Activated T-cell treated with anti-CD3 and anti-CD28 coated beads for 1 hour (primary cell): ENCODE measurements around the gene MSMB.

ENCODE experiments used
- DNase-seq: peaks from one replicate; pipeline ENCODE4 v3.0.0-alpha.2; 2020; ENCODE audit warnings: low read depth

MSMB gene

DNA sequence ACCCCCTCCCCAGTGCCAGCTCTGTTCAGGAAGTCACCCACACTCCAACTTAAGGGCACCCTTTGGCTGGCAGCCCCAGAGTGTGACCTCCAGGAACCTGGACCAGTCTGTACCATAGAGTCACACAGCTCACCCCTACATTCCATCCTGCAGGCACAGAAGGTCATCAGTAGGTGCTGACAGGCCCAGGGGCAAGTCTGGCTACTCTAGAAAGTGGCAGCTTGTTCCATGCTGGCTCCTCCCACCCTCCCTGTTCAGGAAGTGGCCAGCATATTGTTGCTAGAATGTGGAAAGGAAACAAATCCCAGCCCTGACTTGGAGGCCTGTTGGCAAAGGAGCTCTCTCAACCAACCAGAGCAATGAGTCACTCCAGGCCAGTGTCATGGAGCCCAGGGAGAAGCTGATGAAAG, 12.5 kb downstream of the MSMB start:
- DNase-seq: no peak

DNA sequence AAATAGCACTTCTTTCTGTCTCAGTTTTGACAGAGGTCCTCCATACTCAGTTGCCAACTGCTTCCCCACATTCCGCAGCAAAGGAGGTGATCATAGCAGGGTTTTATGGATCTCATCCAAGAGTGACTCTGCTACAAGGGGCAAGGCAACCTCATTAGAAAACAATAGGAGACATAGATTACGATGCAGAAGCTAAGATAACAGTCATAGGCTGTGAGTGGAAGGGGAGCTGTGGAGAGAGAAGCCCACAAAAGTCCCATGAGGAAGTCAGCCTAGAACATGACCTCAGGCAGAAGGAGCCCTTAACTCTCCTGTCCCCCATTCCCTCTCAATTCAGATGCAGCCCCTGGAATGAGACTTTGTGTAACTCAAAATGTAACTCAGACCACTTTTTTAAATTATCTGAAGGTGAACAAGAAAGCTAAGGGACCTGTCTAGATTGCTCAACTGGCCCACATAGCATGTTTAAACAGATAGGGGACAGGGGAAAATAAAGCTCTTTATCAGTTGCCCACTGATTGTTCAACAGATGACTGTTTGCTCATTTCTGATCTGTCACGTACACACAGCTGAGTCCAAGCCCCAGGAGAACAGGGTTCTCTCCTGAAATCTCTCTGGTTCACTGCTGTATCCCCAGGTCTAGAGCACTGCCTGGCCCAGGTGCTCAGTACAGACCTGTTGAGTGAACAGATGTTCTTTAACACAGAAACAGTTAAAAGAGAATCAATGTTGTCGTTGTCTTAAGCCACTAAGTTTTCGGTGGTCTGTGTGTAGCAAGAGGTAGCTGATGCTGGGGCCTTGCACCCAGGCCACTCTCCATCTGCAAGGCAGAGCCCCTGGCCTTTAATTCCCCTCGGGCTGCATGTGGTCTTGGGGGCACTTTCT, 14.2 kb downstream of the MSMB start:
- DNase-seq: no peak

DNA sequence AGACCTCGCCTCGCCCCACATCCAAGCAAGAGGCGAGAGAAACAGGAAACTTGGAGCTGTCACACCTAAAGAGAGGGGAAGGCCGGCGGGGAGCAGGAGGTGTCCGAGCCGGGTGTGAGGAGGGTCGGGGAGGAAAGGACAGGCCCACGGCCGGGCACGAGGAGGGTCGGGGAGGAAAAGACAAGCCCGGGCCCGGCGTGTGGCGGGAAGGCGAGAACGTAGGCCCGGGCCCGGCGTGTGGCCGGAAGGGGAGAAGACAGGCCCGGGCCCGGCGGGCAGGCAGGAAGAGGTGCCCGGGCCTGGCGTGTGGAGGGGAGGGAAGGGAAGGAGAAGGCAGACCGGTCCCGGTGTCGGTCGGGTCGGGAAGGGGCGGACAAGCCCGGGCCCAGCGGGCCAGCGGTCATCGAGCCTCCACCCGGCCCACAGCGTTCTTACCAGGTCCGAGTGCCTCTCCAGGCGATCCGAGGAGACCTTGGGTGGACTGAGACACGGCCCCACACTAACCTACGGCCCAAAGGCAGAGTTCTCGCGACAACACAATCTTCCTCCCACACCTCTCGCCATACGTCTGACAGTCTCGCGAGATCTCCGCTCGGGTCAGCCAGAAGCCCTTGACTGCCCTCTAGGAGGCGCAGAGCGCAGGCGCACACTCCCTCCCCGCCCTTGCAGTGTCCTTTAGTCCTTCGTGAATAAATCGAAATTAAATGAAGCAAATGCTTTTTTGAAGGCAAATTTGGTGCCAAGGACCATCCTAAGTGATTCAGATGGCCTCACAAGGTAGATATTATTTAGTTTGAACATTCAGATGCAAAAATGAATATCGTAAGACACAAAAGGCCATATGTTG, 15.8 kb downstream of the MSMB start, which contains the start of gene NCOA4:
Gene NCOA4, minus strand, starts transcription at position 533 of the 847 bp plus-strand sequence. CDS start 13,943 bp downstream, outside the sequence.
- peak; percentile 94 for DNase-seq

DNA sequence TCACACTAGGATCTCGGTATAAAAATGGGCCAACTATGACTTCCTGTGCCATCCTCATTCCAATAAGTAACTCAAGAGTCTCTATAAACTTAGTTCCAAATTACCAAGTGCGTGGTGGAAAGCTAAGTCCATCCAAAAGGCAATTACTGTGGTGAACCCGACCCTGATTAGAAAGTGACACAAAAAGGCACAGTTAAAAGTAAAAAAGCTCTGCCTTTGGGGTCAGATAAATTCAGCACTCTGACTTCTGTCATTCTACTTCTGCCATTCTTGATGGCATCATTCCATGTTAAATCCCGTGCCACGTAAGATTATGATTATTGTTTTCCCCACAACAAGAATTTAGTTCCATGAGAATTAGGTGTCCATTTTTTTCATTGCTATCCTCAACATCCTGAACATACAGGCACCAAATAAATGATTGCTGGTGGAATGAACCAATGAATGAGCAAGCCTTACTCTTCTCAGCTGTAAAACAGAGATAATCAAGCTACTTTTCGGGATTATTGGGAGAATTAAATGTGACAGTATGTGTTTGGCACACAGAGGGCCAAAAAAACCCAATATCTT, 16.5 kb downstream of the MSMB start:
- DNase-seq: no peak

DNA sequence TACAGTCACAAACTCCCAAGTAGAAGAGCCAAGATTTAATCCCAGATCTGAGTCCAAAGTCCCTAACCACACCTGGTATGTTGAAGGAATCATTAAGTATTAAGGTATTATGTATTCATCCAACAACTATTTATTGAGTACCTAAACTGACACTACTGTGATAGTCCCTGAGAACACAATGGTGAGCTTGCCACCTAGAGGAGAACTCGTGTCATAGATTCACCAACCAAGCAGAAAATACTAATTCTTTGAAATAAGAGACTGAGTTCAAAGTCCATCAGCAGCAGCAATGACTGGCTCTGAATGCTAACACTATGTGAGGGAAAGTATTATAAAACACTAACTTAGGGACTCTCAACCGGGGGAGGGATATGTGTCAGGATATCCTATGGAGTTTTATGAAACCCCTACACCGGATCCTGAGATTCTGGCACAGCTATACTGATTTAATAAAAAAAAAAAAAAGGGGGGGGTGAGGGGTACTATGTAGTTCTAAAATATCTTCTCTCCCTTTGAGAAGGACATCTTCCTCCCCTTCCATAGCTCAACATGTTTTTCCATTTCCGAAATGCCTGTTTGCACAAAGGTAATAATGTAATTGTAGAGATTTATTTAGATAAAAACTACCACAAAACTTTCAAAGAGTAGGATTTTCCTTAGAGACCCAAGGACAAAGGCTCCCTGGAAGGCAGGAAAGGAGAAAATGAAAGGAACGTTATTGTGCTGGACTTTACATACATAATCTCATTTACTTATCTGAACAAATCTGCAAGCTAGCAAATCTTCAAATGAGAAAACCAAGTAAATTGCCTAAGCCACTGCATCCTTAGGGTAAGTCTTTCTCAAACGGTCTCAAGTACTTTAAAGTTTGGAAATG, 17.2 kb downstream of the MSMB start:
- no peak for DNase-seq

DNA sequence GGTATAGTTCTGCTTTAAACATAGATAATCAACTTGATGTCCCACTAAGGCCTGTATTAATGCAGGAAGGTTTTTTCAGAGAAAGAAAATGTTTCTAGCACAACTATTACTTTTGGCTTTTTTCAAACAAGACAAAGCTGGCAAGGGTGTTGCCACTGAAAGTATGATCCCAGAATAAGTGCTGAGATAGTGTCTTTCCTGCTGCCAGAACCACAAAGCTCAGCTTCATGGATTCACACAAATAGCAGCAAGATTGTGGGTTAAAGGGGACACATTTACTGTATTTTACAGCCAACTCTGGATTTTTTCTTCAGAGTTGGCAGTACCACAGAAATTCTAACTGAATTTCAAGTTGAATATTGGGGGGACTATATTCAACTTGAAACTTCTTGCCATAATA, 20.0 kb downstream of the MSMB start:
- DNase-seq: no peak

DNA sequence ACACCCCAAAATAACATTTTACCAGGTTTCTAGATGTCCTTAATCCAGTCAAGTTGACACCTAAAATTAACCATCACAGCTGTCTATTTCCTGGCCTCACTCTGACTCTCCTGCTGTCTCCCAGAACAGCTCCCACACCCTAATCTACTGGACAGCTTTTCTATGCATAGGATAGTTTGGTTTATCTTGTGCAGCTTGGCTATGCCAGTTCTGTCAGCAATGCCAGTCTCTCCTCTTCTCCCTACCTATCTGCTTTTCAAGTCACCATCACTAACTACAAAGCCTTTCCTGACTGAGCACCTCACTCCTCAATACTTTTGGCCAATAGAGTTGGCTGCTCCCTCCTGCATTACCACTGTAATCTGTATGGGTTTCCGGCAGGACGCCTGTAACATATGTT, 20.7 kb downstream of the MSMB start:
- no peak for DNase-seq

DNA sequence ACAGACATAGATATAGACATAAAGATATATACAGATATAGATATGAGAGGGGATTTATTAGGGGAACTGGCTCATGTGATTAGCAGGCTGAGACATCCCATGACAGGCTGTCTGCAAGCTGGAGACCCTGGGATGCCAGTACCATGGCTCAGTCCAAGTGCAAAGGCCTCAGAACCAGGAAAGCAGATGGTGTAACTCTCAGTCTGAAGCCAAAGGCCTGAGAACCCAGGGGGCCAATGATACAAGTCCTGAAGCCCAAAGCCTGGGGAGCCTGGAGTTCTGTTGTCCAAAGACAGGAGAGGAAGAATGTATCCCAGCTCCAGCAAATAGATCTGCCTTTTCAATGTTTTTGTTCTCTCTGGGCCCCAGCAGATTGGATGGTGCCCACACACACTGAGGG, 21.1 kb downstream of the MSMB start:
- DNase-seq: no peak

DNA sequence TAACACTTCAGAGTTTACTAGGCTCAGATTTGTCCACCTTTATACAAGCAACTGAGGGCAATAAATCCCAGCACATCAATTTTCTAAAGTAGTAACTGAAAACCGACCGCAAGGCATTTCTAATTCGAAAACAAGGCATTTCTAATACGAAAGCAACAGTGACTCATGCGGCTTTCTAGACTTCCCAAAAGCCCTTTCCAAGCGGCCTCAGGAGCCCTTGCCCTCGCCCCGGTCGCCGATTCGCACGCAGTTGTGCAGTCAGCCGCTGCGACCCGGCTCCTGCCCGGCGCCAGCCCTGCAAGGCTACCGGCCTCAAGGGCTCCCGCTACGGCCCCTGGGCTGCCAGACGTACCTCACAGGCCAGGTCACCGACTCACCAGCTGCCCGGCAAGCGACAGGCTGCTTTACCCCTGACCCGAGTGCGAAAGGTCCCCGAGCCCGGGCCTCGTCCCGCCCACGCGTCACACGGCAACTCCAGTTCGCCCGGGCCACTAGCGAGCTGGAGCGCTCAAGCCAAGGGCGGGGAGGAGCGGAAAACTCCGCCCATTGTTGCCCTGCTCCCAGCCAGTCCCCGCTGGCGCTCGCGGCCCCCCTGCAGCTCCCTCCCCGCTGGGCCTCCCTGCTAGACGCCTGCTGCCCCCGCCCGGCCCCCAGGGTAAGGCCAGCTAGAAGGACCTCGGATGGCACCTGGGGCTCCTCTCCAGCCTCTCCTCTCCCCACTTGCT, 22.9 kb downstream of the MSMB start:
- peak; percentile 64 for DNase-seq

DNA sequence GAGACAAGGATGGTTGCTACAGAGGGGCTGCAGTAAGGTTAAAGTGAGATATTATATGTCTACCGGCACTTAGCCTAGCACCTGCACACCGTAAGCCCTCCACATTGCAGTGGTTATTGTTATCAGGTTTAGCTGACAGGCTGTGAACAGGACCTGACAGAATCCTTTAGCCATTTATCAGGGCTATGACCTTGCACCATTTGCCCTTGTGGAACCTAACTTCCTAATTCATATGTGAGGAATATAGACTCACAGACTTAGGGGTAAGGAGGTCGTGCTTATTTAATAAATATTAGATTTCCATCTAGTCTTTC, 25.8 kb downstream of the MSMB start:
- no peak for DNase-seq

DNA sequence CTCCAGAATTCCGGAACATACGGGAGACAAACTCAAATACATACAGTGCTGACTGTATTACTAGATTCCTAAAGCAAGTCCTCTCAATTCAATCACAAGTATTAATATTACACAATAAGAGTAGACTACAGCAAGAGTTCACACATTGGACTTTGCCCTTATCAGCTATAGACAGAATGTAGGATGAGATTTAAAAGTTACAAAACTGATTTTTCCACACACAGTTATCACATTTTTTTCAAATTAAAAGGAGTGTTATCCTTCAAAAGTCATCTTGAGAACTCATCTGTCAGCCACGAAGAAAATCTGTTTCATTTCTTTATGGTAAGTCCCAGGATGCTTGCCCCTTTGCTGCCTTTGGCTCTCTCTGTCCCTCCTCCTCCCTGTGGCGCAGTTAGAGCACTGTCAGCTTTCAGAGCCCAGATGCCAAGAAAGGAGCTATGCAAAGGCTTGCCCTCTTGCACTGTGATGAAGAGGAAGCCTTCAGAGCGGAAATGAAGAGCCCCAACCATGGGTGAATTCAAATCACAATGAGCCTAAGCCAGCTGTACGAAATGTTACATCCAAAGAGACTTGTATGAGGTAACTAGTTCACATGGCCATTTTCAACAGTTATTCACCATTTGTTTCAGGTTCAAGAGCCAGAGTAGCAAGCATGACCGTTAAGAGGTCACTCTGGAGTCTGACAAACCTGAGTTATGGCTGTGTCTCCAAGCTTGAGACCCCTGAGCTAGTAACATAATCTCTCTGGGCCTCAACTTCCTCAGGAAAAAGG, 26.3 kb downstream of the MSMB start:
- no peak for DNase-seq

DNA sequence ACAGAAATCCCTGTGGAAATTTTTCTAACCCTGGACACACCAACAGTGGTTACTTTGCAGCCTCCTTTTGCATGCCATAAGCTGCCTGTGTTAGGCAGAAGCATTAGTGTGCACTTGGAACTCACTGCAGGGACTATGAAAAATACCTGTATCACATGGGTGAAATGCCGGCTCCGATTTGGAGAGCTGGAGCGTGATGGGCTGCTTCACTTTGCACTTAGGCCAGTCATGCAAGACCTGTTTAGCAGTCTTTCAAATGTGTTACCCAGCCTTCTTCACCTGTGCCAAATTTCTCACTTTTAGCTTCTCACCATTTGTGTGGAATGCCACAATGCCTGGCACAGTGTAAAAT, 26.9 kb downstream of the MSMB start:
- DNase-seq: no peak

DNA sequence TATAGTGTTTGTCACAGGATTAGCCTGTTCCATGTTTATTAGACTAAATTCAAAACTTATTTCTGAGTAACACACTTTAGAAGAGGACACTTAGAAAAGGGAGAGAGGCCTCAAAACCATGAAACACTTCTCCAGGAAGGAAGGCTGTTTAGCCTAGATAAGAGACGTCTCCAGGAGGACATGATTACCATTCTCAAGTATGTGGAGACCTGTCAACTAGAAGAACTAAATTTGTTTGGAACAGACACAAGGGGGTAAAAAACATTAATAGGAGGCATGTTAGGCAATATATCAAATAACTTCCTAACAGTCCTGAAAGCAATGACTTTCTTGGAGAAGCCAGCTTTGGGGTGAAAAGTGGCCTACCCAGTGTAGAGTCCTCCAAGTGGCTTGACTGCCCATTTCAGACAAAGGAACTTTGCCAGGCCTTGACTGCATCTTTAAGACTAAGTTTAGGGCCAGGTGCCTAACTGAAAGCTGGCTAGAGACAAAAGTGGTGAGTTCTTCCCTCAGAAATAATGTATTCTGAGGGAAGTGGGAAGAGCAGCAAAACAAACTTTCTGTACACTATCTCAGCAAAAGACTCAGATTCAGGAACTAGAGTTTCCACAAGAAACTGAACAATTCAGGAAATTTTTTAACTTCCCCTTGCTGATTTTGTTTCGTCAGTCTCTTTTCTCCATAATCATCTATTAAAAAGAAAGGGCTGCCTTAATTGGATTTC, 27.5 kb downstream of the MSMB start:
- DNase-seq: no peak

DNA sequence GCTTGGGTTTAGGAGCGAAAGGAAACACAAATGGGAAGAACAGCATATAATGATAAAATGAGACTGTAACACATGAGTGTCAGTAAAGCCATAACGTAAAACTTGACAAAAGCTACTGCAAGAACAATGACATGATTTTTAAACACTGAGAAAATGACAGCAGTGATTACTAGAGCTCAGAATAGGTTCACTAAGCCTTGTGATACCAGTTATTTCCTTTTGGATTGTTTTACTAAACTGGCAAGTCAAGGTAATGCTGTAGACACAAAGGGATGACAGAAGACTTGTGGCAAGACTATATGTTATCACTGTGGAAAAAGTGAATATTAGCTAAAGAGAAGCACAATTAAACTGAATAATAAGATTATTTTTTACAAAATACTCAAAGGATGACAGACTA, 28.3 kb downstream of the MSMB start:
- no peak for DNase-seq

DNA sequence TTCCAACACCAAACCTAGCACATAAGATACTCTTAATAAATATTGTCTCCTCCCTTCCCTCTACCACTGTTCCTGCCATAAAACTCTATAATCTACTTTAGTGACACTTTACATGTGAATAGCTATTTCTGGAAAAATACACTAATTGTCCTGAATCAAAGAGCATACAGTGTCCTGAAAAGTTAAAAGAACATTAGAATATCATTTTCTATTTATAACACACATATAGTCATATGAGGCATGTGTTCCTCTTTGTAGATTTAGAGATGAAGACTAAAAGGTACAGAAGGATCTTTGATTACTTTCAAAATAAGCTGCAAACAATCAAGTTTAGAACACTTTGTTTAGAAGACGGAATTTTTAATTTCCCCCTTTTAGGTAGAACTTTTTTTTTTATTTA, 29.3 kb downstream of the MSMB start:
- DNase-seq: no peak

DNA sequence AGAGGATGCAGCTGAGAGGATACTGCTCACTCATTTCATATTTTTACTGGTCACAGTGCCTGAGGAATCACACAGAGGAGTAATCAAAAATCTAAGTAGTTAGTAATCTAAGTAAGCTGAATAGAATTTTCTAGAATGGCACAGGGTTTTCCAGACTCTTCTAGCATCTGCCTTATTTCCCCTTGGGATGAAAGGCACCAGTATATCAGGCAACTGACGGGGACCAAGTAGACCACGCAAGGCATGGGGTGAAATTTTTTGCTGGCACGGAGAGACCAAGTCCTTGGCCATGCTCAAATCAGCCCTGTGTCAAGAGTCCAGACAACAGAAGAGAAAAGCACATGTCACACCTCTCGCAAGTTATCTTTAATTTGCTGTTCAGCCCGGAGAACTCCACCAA, 29.9 kb downstream of the MSMB start:
- DNase-seq: no peak

DNA sequence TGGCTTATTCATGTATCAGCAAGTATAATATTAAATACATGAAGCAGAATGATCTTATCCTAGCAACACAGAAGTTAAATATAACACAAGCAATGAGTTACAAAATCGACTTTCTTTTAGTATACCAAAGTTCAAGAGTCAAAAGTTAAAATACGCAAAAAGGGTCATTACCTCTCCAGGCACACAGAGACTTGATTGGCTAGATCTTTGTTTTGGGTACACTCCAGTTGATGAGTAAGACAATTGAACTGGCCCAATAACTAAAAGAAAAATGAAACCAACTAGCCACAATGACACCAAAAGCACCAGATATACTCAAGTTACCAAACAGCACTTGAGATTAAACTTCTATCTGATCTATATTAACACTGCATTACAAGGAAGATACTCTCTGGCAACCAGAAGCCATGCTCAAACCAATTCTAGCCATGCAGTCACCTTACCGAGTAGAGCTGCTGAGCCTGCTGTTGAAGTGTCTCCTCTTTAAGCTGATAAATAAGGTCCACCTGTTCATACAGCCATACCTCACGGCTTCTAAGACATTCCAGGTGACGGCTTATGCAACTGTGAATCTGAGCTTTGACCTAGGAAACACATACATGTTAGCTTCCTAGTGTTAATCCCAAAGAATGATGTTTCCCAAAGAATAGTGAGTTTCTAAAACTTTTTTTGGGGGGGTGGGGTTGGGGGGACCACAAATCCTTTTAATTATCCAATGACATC, 31.2 kb downstream of the MSMB start:
- no peak for DNase-seq

DNA sequence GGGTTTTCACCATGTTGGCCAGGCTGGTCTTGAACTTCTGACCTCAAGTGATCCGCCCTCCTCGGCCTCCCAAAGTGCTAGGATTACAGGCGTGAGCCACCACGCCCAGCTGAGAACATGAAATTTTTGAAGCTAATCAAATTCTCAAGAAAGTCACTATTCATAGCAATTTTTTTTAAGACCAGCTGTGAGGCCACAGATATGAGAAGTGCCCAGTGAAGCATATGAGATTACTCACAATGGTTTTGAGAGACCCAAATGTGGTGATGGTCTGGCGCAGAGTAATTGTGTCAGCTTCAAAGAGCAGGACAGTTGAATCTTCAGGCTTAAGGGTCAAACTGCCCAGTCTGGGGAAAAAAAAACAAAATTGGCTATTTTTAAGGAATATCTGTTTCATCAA, 31.9 kb downstream of the MSMB start:
- no peak for DNase-seq

DNA sequence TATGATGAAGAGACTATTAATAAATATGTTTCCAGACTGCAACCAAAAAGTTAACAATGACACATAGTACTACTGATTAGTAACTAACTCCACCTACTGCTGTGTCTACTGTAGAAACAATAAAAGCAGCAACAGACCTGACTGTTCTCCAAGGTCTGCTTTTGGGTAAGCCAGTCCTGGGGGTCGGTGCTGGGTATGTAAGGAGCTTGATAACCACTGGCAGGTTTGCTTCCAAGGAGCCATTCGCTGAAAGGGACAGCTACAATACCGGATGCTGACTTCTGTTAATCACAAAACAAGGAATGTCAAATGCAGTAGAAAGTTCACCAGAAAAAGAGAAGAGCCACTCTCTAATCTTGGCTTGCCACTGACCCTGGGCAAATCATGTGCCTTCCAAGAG, 33.3 kb downstream of the MSMB start:
- no peak for DNase-seq
